GM12872 (cell line): Measurements from ENCODE around the gene RNU1-4.

ENCODE experiments used
- CTCF ChIP-seq: IDR thresholded peaks from 3 replicates; pipeline ENCODE4 v1.5.1; 2011; ENCODE audit warnings: low read depth, mild to moderate bottlenecking, low read length, moderate library complexity; ENCODE audit not compliant: insufficient read depth

The RNU1-4 gene

GRCh38 chr1:16721871-16722641 is 18.3 kb upstream of the RNU1-4 start:
- TF ChIP-seq CTCF = no peak

GRCh38 chr1:16724718-16725438 is 15.4 kb upstream of the RNU1-4 start:
- TF ChIP-seq CTCF = no peak

GRCh38 chr1:16727190-16728111 is 12.9 kb upstream of the RNU1-4 start:
- no peak for TF ChIP-seq CTCF
